ENCODE data around the gene MGRN1.

- TF ChIP-seq EZH2phosphoT487 (IDR thresholded peaks at IDR 0.05; ENCODE audit: borderline replicate concordance, low read length) (no peak), CTCF (conservative IDR thresholded peaks at IDR 0.05; ENCODE audit: low read depth, low read length) (no peak)
Measured at GRCh38 chr16:4685776-4686496, 61.3 kb downstream of the MGRN1 start.
